DND-41 (cell line): ENCODE results near the gene PLCB3.

ENCODE experiments used
- ATAC-seq: fragments of 200-7000 bp; cut with Tn5 transposase; 3 replicates; pipeline ENCODE4 v1.9.1; 2021; ENCODE audit warnings: low read depth; ENCODE audit not compliant: insufficient read depth
- DNase-seq: peaks from one replicate; pipeline ENCODE4 v3.0.0-alpha.2; 2020
- H2AFZ ChIP-seq: 2 replicates; pipeline ENCODE4 v1.6.0; 2012; ENCODE audit warnings: low read depth, low read length
- H3K27ac ChIP-seq: 2 replicates; pipeline ENCODE4 v1.5.1; 2012; ENCODE audit warnings: low read length, inconsistent platforms
- H3K27me3 ChIP-seq: fragments of 200-600 bp; sonication (generic); 2 replicates; pipeline ENCODE4 v1.6.0; 2012; ENCODE audit warnings: low read length, mild to moderate bottlenecking, inconsistent platforms; ENCODE audit not compliant: insufficient read depth, poor library complexity
- H3K36me3 ChIP-seq: 2 replicates; pipeline ENCODE4 v1.5.1; 2012; ENCODE audit warnings: low read length, inconsistent platforms; ENCODE audit not compliant: insufficient read depth
- H3K4me1 ChIP-seq: 2 replicates; pipeline ENCODE4 v1.5.1; 2012; ENCODE audit warnings: mild to moderate bottlenecking, low read length; ENCODE audit not compliant: insufficient read depth
- H3K4me2 ChIP-seq: 2 replicates; pipeline ENCODE4 v1.6.0; 2012; ENCODE audit warnings: mild to moderate bottlenecking, moderate library complexity, low read length, inconsistent platforms; ENCODE audit not compliant: insufficient read depth
- H3K4me3 ChIP-seq, 2 experiments: fragments of 200-600 bp in 1 of 2; shearing (Covaris generic) in 1 of 2; 2 replicates each; pipeline ENCODE4 v1.5.1; 2012 to 2016; ENCODE audit warnings: inconsistent platforms in 2 of 2, low read length in 2 of 2, mild to moderate bottlenecking in 2 of 2, low read depth in 1 of 2, moderate library complexity in 1 of 2
- H3K79me2 ChIP-seq: 2 replicates; pipeline ENCODE4 v1.6.0; 2012; ENCODE audit warnings: low read length, inconsistent platforms; ENCODE audit not compliant: insufficient read depth
- H3K9ac ChIP-seq: 2 replicates; pipeline ENCODE4 v1.6.0; 2012; ENCODE audit warnings: low read depth, mild to moderate bottlenecking, inconsistent platforms, low read length, moderate library complexity
- H3K9me3 ChIP-seq: 2 replicates; pipeline ENCODE4 v1.5.1; 2012; ENCODE audit warnings: low read length, moderate library complexity, mild to moderate bottlenecking, inconsistent platforms; ENCODE audit not compliant: insufficient read depth, severe bottlenecking
- H4K20me1 ChIP-seq: 2 replicates; pipeline ENCODE4 v1.6.0; 2012; ENCODE audit warnings: low read length; ENCODE audit not compliant: insufficient read depth
- CTCF ChIP-seq: IDR thresholded peaks from 2 replicates; pipeline ENCODE4 v1.5.1; 2012; ENCODE audit warnings: borderline replicate concordance, low read length, moderate library complexity, mild to moderate bottlenecking; ENCODE audit not compliant: poor library complexity, severe bottlenecking; ENCODE audit errors: extremely low read depth
- EZH2 ChIP-seq: IDR thresholded peaks from 3 replicates; pipeline ENCODE4 v1.6.1; 2012; ENCODE audit warnings: borderline replicate concordance, low read depth, mild to moderate bottlenecking, moderate library complexity, low read length, inconsistent platforms; ENCODE audit not compliant: severe bottlenecking

Gene PLCB3

GRCh38 chr11:64263021-64263946, 12.0 kb downstream of the PLCB3 start:
- DNase-seq (no peak), ATAC-seq (no peak)
- no peaks in the 10 kb centered on the region for H3K9me3 ChIP-seq
- no peaks in the 10 kb centered on the region for H3K27me3 ChIP-seq
- H3K4me2 ChIP-seq, result no peak overlapping the region
- H4K20me1 ChIP-seq, result no peaks in the 10 kb centered on the region
- H3K27ac ChIP-seq, result no peak overlapping the region
- H2AFZ ChIP-seq, result no peak overlapping the region
- peaks cover 5% of the 10 kb centered on the region for H3K4me1 ChIP-seq
- no peak overlapping the region for H3K9ac ChIP-seq
- peaks cover 1% of the 10 kb centered on the region; the same call in 1 of the 2 replicates for H3K79me2 ChIP-seq
- peaks cover 44% of the 10 kb centered on the region for H3K36me3 ChIP-seq
- H3K4me3 ChIP-seq, result no peak overlapping the region
- TF ChIP-seq EZH2 (no peak), CTCF (no peak)

GRCh38 chr11:64263947-64264317, 12.6 kb downstream of the PLCB3 start:
- Histone ChIP-seq H3K27me3 (no peaks in the 10 kb centered on the region), H3K9me3 (no peaks in the 10 kb centered on the region), H3K27ac (no peak overlapping the region), H3K4me3 (no peak overlapping the region), H3K9ac (no peak overlapping the region), H3K4me2 (no peak overlapping the region), H2AFZ (no peak overlapping the region), H3K36me3 (peaks cover 38% of the 10 kb centered on the region), H3K79me2 (peaks cover 8% of the 10 kb centered on the region), H3K4me1 (peaks cover 11% of the 10 kb centered on the region), H4K20me1 (no peaks in the 10 kb centered on the region)
- no peak for ATAC-seq
- TF ChIP-seq CTCF, result no peak
- TF ChIP-seq EZH2, result no peak
- DNase-seq, result no peak

GRCh38 chr11:64264371-64264852, 13.1 kb downstream of the PLCB3 start:
- TF ChIP-seq EZH2 (no peak), CTCF (no peak)
- Histone ChIP-seq H3K27ac (no peak overlapping the region), H3K4me1 (peaks cover 14% of the 10 kb centered on the region), H3K9me3 (no peaks in the 10 kb centered on the region), H2AFZ (no peak overlapping the region), H3K27me3 (no peaks in the 10 kb centered on the region), H3K4me2 (no peak overlapping the region), H3K36me3 (peaks cover 34% of the 10 kb centered on the region), H3K9ac (no peak overlapping the region), H4K20me1 (no peaks in the 10 kb centered on the region), H3K79me2 (peaks cover 12% of the 10 kb centered on the region), H3K4me3 (no peak overlapping the region)
- no peak for DNase-seq
- no peak for ATAC-seq
